CD4-positive, alpha-beta T cell treated with Interleukin-4 for 4 hours (primary cell): Measurements from ENCODE around the gene MNS1.
"Not testable (repeated sequence)": the region's sequence is repeated elsewhere in the genome, so short reads cannot be mapped to it uniquely, and the experiment has no call there.

ENCODE experiments used
- DNase-seq: peaks from one replicate; pipeline ENCODE4 v3.0.0-alpha.2; 2020

The MNS1 gene

DNA sequence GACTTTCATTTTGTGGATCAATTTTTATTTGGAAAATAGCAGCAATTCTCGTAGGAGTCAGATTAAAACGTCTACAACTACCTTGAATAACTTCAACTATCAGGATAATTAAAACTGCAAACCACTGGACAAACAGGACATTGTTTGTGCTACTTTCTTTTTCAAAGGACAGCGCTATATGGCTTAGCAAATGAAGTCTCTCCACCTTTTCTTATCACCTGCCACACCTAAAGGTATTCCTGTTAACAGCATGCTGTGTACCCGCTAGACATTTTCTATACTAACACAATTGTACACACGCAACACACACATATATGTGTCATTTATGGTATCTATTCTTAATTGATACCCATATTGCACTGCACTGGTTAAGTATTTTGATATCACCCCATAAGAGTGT is 19.2 kb downstream of the MNS1 start:
- DNase-seq = no peak

DNA sequence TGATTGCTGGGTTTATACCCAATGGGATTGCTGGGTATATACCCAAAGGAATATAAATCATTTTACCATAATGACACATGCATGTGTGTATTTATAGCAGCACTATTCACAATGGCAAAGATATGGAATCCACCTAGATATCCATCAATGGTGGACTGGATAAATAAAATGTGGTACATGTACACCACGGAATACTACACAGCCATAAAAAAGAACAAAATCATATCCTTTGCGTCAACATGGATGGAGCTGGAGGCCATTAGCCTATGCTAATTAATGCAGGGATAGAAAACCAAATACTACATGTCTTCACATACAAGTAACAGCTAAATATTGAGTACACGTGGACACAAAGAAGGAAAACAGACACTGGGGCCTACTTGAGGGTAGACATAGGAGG is 22.6 kb downstream of the MNS1 start:
- DNase-seq = no peak

DNA sequence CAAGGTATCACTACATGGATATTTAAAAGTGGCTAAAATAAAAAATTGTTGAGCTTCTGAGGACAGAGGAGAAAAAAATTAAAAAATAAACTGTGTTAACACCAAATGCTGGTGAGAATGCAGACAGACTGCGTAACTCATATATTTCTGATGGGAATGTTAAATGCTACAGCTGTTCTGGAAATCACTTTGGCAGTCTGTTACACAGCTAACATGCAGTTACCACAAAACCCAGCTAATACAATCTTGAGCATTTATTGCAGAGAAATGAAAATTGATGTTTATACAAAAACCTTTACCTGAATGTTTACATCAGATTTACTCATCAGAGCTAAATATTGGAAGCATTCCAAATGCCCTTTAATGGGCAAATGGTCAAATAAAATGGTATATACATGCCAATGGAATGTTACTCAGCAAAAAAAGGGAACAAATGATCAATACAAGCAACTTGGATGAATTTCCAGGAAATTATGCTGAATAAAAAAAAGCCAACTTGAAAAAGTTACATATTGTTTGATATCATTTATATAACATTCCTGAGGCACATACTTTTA is 24.6 kb downstream of the MNS1 start:
- no peak for DNase-seq

DNA sequence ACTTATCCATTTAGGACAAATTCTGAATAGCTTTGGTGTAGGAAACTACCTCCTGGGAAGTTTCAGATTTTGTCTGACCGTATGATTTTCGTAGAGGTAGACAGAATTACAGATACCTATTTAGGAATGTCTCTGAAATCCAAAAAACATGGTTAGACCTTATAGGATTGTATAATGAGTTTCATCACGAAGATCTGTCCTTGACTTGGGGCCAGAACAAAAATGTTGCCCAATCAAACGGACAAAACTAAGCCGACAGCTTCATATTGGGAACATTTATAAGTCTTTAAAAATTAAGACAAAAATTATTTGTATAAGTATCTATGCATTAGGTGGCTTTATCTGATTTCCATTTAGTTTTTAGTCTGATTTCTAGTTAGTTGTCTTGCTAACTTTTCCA is 32.6 kb downstream of the MNS1 start:
- no peak for DNase-seq

DNA sequence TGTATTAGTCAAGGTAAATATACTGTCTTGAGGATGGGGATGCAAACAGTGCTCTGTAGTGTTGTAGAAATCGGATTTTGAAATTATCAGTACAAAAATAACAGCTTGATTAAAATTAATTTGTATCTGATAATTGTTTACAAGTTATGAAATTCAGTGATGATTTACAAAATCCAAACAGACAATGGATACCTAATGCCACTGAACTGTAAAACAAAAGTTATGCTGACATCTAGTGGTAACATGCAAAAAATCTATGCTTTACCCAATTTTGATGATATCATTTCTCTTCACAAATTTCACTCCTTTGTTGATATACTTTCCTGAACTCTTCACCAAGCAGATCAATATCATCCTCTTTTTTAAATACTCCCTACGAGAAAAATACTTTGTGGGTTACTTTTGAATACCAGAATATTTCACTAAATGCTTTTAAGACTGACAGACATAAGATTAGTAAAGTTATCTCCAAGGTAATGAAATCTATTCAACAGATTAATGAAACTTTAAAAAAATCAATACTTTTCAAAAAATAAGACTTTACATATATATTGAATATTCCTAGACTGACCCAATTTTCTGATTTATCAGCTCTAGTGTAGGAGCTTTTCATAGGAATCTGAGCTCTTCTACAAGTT is 36.0 kb downstream of the MNS1 start:
- peak; percentile 14 for DNase-seq

DNA sequence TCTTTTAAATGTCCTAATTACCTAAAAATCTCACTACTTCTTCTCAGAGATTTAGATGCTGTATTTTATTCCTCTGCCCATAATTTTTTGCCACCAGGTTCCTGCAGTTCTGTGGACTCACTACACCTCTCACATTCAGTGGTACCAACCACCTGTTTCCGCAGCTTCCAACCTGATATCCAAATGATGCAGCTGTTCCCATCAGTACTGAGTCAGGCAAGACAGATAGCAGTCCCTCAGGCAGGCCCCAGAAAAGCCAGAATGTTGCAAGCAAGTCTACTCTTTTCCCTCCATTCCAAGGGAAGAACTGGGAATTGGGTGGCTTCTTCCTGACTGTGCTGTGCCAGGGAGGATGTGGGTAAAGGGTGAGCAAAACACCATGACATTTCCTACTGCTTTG is 39.0 kb downstream of the MNS1 start:
- DNase-seq = no peak

DNA sequence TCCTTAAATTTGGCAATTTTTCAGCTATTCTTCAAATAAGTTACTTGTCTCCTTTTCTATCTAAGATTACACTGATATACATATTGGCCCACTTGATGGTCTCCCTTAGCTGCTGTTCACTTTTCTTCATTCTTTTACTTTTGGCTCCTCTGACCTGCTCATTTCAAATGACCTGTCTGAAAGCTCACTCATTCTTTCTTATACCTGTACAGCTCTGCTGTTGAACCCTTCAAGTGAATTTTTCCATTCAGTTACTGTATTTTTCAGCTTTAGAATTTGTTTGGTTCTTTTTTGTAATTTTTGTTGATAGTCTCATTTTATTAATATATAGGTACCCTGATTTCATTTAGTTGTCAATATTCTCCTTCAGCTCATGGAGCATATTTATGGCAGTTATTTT is 39.7 kb downstream of the MNS1 start:
- DNase-seq = no peak

DNA sequence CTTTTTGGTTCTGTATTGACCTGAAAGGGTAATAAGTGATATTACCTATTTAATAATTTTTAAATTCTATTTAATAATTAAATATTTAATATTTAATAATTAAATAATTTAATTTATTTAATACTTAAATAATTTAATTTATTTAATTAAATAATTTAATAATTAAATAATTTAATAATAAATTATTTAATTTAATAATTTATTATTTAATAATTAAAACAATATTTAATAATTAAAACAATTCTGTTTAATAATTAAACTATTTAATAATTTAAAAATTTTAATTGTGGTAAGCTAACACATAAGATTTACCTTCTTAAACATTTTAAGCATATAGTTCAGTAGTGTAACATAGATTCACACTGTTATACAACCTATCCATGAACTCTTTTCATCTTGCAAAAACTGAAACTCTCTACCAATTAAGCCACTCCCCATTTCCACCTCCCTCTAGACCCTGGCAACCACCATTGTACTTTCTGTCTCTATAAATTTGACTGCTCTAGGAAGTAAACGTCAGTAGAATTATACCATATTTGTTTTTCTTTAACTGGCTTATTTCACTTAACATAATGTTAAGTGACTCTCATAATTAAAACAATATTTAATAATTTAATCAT is 51.7 kb downstream of the MNS1 start:
- DNase-seq = not testable (repeated sequence)

DNA sequence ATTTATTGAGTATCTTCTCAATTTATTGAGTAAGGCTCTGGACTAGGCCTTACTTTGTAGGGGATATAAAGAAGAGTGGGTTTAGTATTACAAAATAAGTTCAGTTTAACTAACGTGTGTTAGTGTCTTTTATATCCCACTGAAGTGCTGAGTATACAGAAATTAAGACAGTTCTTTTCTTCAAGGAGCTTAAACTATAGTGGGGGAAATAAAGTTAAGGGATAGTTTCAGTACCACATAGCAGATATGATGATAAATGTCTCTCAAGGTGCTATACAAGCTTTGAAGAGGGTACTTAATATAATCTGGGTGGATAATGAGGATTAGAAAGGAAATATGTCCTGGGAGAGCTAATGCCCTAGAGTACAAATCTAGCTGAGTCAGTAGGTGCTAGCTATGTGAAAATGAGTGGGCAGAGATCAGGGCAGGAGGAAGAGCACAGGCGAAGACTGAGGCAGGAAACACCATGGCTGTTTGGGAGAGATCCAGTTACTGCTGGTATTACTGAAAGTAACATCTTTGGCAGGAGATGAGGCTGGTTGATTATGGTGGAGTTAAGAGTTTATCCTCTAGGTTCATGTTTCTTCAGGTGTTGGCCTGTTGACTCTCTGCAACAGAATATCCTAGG is 53.7 kb downstream of the MNS1 start:
- DNase-seq = no peak

DNA sequence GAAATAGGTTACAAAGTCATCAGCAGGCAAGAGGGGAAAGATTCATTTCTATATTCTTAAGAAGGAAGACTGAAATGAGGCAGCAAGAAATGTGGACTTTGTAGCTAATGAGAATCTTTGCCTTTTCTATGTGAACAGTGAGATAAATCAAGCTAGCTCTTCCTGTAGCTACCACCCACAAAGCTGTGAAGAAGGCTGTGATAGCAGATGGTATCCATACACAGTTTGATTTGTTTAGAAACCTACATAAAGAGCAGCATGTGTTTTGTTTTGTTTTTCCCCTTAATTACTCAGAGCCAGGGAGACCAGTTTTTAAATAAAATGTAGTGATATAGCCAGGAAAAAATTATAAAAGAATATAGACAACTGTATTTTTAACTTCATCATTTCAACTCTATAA is 54.2 kb downstream of the MNS1 start:
- no peak for DNase-seq

DNA sequence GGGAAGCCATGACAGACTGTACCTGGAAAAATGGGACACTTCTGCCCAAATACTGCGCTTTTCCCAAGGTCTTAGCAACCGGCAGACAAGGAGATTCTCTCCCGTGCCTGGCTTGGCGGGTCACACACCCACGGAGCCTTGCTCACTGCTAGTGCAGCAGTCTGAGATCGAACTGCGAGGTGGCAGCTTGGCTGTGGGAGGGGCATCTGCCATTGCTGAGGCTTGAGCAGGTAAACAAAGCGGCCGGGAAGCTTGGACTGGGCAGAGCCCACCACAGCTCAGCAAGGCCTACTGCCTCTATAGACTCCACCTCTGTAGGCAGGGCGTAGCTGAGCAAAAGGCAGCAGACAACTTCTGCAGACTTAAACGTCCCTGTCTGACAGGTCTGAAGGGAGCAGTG is 65.7 kb downstream of the MNS1 start:
- not testable (repeated sequence) for DNase-seq

DNA sequence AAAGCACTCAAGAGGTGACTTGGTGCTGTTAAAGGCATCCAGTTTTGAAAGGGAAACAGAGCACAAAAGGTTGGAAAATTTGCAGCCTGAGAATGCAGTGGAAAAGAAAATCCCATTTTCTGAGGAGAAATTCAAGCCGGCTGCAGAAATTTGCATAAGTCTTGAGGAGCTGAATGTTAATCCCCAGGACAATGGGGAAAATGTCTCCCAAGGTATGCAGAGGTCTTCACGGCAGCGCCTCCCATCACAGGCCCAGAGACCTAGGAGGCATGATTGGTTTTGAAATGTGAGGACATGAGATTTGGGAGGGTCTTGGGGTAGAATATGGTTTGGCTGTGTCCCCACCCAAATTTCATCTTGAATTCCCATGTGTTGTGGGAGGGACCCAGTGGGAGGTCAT is 67.6 kb downstream of the MNS1 start:
- not testable (repeated sequence) for DNase-seq

DNA sequence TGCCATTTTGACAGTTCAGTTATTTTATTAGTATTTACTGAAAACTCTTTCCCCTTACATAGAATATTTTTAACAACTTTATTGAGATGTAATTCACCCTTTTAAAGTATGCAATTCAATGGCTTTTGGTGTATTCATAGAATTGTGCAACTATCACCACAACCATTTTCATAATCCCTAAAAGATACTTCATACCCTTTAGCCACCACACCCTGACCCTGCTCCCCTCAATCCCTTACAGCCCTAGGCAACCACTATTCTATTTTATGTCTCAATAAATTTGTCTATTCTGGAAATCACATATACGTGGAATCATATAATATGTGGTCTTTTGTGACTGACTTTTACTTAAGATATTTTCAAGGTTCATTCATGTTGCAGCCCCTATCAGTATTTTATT is 70.0 kb downstream of the MNS1 start:
- no peak for DNase-seq

DNA sequence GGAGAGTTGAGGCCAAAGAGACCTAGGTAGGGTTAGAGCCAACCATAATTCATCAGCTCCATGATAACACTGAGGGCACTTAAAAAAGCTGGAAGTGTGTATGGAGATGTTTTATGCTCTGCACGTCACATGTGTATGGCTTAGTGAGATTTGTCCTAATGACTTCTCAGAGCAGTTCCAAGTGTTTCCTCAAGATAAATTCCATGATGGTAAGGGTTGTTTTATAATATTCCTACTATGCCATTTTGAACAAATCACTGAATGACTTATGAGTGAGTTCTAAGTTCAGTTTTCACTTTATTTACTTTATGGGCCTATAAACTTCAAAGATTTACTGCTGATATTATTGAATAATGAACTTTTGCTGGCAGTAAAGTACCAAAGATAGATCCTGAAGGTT is 71.7 kb downstream of the MNS1 start:
- DNase-seq = no peak

DNA sequence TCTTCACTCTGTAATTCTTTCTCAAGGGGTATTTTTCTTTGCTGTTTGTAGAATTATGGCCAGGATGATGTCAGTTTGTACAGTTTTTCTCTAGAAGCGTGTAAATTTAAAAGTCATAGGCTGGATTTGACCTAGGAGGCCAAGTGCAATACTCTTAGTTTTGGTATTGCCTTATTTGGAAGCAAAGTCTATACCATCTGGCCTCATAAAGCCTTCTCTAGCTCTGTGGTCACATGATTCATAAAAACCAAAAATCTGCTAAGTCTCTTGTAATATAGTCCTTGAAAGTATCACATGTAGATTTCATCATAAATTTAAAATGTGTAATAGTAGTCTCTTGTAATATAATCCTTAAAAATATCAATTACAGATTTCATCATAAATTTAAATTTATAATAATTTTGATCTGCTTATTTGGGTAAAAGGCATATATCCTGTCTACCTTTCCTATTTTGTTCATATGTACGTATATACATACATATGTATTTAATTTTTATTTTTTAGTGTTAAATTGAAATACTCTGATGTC is 74.1 kb downstream of the MNS1 start:
- DNase-seq = no peak

DNA sequence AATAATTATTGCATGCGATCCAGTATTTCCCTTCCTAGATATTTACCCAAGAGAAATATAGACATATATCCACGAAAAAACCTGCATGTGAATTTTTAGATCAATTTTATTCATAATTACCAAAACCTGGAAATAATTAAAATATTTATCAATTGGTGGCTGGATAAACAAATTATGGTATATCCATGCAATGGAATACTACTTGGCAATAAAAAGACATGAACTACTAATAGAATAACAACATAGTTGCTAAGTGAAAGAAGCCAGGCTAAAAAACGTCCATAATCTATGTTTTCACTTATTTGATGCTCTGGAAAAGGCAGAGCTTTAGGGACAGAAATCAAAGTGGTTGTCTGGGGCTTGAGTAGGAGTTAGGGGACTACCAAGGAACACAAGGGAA is 79.0 kb downstream of the MNS1 start:
- DNase-seq = no peak

DNA sequence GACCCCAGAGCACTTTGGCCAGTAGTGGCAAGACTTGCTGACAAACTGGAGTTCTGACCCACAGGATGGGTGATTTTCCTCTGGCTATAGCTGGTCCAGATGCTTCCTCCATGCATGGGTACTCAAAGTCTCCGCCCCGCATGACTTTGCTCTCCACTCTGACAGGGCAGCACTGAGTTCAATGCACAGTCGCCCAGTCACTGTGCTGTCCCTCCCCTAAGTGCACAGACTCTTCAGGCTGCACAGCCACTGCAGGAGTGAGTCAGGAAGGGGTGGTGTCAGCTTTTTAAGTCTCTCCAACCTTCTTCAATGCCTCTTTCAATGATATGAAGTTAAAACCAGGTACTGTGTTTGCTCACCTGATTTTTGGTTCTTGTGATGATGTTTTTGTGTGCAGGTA is 81.9 kb downstream of the MNS1 start:
- no peak for DNase-seq
